Naive thymus-derived CD4-positive, alpha-beta T cell (primary cell): ENCODE results near the gene KCNE2. TPM values are rescaled to one million over a fixed set of nuclear protein-coding genes. Genes with fewer than 3 reads are reported as not detected.

ENCODE experiments used
- ATAC-seq: fragments of 150-1000 bp; cut with Tn5 transposase; 2 replicates; pipeline ENCODE4 v1.10.0; 2021; ENCODE audit warnings: mild to moderate bottlenecking, moderate library complexity
- CTCF ChIA-PET: fragments of 350-600 bp; sonication (Branson Sonifier 250); formaldehyde crosslinking; loops from one replicate; lab custom pipeline; 2021; ENCODE audit warnings: antibody characterized with exemption; lab: Charles Lee
- POLR2A ChIA-PET: fragments of 350-600 bp; sonication (Branson Sonifier 250); formaldehyde crosslinking; loops from one replicate; lab custom pipeline; 2021; ENCODE audit warnings: antibody characterized with exemption, inconsistent platforms; lab: Charles Lee
- DNase-seq, 9 donors: peaks; one replicate each; pipeline versions ENCODE4 v3.0.0 to v3.0.0-alpha.2; 2020 to 2022; ENCODE audit warnings: mixed read lengths in 1 of 9
- H3K27ac ChIP-seq: one replicate; pipeline ENCODE4 v1.7.0; 2013; ENCODE audit warnings: mild to moderate bottlenecking, low read depth, low read length, moderate library complexity
- H3K27me3 ChIP-seq, 2 donors: one replicate each; pipeline ENCODE4 v1.7.0; 2013; ENCODE audit warnings: low read length in 2 of 2, mild to moderate bottlenecking in 2 of 2, moderate library complexity in 2 of 2; ENCODE audit not compliant: control insufficient read depth in 2 of 2, insufficient read depth in 2 of 2
- H3K36me3 ChIP-seq, 3 experiments: 1 replicate in 2 of 3; 2 replicates in 1 of 3; pipeline ENCODE4 v1.7.0; 2013; ENCODE audit warnings: low read length in 3 of 3, mild to moderate bottlenecking in 3 of 3, moderate library complexity in 1 of 3; ENCODE audit not compliant: insufficient read depth in 3 of 3, control insufficient read depth in 2 of 3
- H3K4me1 ChIP-seq, 2 donors: one replicate each; pipeline ENCODE4 v1.7.0; 2013; ENCODE audit warnings: low read length in 2 of 2, mild to moderate bottlenecking in 2 of 2, moderate library complexity in 1 of 2; ENCODE audit not compliant: control insufficient read depth in 2 of 2, insufficient read depth in 2 of 2
- H3K4me3 ChIP-seq: 2 replicates; pipeline ENCODE4 v1.7.0; 2013; ENCODE audit warnings: mild to moderate bottlenecking, low read length
- H3K9me3 ChIP-seq, 3 experiments: 1 replicate in 2 of 3; 2 replicates in 1 of 3; pipeline ENCODE4 v1.7.0; 2013; ENCODE audit warnings: low read length in 3 of 3; ENCODE audit not compliant: control insufficient read depth in 2 of 3
- H3K27ac Mint-ChIP-seq, 9 donors: one replicate each; pipeline ENCODE4 v1.8.0; 2020 to 2022; ENCODE audit warnings: mixed read lengths in 9 of 9, mild to moderate bottlenecking in 8 of 9, moderate library complexity in 5 of 9, inconsistent platforms in 2 of 9
- H3K27me3 Mint-ChIP-seq, 5 donors: one replicate each; pipeline ENCODE4 v1.8.0; 2021 to 2022; ENCODE audit warnings: mixed read lengths in 5 of 5, mild to moderate bottlenecking in 1 of 5
- H3K36me3 Mint-ChIP-seq, 5 donors: one replicate each; pipeline ENCODE4 v1.8.0; 2020 to 2022; ENCODE audit warnings: mixed read lengths in 5 of 5, mild to moderate bottlenecking in 3 of 5, inconsistent platforms in 1 of 5
- H3K4me1 Mint-ChIP-seq, 7 donors: one replicate each; pipeline ENCODE4 v1.8.0; 2020 to 2022; ENCODE audit warnings: mixed read lengths in 7 of 7, mild to moderate bottlenecking in 3 of 7, inconsistent platforms in 1 of 7
- H3K4me3 Mint-ChIP-seq, 10 donors: one replicate each; pipeline ENCODE4 v1.8.0; 2020 to 2022; ENCODE audit warnings: mild to moderate bottlenecking in 10 of 10, mixed read lengths in 10 of 10, moderate library complexity in 6 of 10, inconsistent platforms in 2 of 10
- H3K9me3 Mint-ChIP-seq, 11 donors: one replicate each; pipeline ENCODE4 v1.8.0; 2020 to 2022; ENCODE audit warnings: mixed read lengths in 11 of 11, mild to moderate bottlenecking in 4 of 11, inconsistent platforms in 1 of 11, moderate library complexity in 1 of 11
- intact Hi-C, 2 donors: fragments of 100-400 bp; cut with micrococcal nuclease; formaldehyde crosslinking; loops; one replicate each; pipeline ENCODE4 v1.15.1; 2023
- polyA plus RNA-seq, 2 donors: library from polyadenylated mRNA; unstranded; fragments of 300-500 nt; fragmentation: Illumina TruSeq; gene quantifications; one replicate each; pipeline ENCODE4 v1.2.3, GENCODE V29; 2021
- total RNA-seq, 6 experiments: library from RNA in 5 of 6; stranded (reverse) in 5 of 6; gene quantifications; 1 replicate in 5 of 6; 2 replicates in 1 of 6; pipeline ENCODE4 v1.2.3 and lab custom pipeline; 2021 to 2026

Gene KCNE2
- total and polyA plus RNA-seq, 7 experiments from 2014 or later: 0.51 TPM; not detected in 6

DNA sequence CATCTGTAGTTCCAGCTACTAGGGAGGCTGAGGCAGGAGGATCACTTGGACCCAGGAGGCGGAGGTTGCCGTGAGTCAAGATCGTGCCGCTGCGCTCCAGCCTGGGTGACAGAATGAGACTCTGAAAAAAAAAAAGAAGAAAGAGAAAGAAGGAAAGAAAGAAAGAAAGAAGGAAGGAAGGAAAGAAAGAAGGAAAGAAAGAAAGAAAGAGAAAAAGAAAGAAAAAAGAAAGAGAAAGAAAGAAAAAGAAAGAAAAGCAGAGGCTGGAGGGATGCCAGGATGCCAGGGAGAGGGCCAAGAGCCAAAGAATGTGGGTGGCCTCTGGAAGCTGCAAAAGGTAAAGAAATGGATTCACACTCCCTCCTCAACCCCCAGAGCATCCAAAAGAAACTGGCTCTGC is 8.2 kb upstream of the KCNE2 start:
- Histone ChIP-seq H3K27me3 (no peaks in the 10 kb centered on the region), H3K9me3 (no peaks in the 10 kb centered on the region), H3K36me3 (no peaks in the 10 kb centered on the region), H3K27ac (no peak overlapping the region), H3K4me1 (no peaks in the 10 kb centered on the region), H3K4me3 (no peak overlapping the region)
- peaks cover 13 to 45% (median 38%) of the 10 kb centered on the region in 5 donors for H3K27me3 Mint-ChIP-seq
- H3K9me3 Mint-ChIP-seq: peaks cover 0 to 15% (median 2%) of the 10 kb centered on the region in 11 donors
- no peak overlapping the region for H3K27ac Mint-ChIP-seq
- H3K36me3 Mint-ChIP-seq: peaks cover 0 to 4% (median 0%) of the 10 kb centered on the region in 5 donors
- intact Hi-C loops: no loop called here
- peaks cover 0 to 7% (median 0%) of the 10 kb centered on the region in 7 donors for H3K4me1 Mint-ChIP-seq
- ChIA-PET CTCF (no interaction called here), POLR2A (no interaction called here)
- no peak for DNase-seq
- no peak for ATAC-seq
- no peak overlapping the region for H3K4me3 Mint-ChIP-seq

DNA sequence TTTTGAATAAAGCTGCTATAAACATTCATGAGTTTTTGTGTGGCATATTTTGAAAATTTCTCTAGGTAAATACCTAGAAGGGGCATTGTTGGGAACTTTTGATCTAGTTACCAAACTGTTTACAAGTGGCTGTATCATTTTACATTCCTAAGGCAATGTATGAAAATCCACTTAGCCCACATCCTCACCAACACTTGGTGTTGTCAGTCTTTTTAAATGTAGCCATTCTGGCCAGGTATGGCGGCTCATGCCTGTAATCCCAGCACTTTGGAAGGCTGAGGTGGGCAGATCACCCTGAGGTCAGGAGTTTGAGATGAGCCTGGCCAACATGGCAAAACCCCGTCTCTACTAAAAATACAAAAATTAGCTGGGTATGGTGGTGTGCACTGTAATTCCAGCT is 5.9 kb upstream of the KCNE2 start:
- no peak overlapping the region for H3K27ac Mint-ChIP-seq
- Histone ChIP-seq H3K27me3 (no peaks in the 10 kb centered on the region), H3K4me1 (no peaks in the 10 kb centered on the region), H3K9me3 (no peaks in the 10 kb centered on the region), H3K36me3 (no peaks in the 10 kb centered on the region), H3K27ac (no peak overlapping the region), H3K4me3 (no peak overlapping the region)
- H3K4me1 Mint-ChIP-seq: peaks cover 0 to 15% (median 9%) of the 10 kb centered on the region in 7 donors
- ChIA-PET POLR2A (no interaction called here), CTCF (interaction anchor here (0.6 to 1.2 kb wide), 4 partner anchors 10 to 1947 kb away, joined by 3 to 4 read pairs (median 3); no protein-coding TSS in a partner anchor)
- H3K27me3 Mint-ChIP-seq: peaks cover 18 to 49% (median 43%) of the 10 kb centered on the region in 5 donors
- DNase-seq (no peak), ATAC-seq (no peak)
- H3K36me3 Mint-ChIP-seq: peaks cover 0 to 4% (median 0%) of the 10 kb centered on the region in 5 donors
- H3K4me3 Mint-ChIP-seq: no peak overlapping the region
- intact Hi-C loops: no loop called here
- peaks cover 0 to 9% (median 0%) of the 10 kb centered on the region in 11 donors for H3K9me3 Mint-ChIP-seq

DNA sequence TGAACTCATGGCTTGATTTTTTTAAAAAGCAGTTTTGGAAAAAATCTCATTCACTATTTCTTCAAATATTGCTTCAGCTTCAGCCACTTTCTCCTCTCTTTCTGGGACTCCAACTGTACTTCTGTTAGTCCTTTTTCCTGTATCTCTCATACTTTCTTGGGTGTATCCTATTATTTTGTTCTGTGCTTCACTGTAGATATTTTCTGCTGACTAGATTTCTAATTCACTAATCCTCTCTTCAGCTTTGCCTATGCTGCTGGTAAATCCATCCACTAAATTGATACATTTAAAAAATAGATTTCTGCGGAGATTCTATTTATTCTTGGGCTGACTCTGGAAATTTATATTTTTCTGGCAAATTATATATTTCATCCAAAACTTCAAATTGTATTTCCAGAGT is 4.9 kb upstream of the KCNE2 start:
- H3K9me3 ChIP-seq: no peaks in the 10 kb centered on the region
- H3K27ac Mint-ChIP-seq: no peak overlapping the region
- CTCF ChIA-PET: interaction anchor here (0.7 to 1.2 kb wide), 3 partner anchors 9 to 435 kb away, joined by 3 read pairs; no protein-coding TSS in a partner anchor
- no peak overlapping the region for H3K4me3 ChIP-seq
- H3K9me3 Mint-ChIP-seq: peaks cover 0 to 9% (median 0%) of the 10 kb centered on the region in 11 donors
- no peaks in the 10 kb centered on the region for H3K4me1 ChIP-seq
- H3K27me3 ChIP-seq: no peaks in the 10 kb centered on the region
- intact Hi-C loops: no loop called here
- DNase-seq: no peak
- H3K4me1 Mint-ChIP-seq: peaks cover 0 to 16% (median 9%) of the 10 kb centered on the region in 7 donors
- no peak overlapping the region for H3K4me3 Mint-ChIP-seq
- POLR2A ChIA-PET: no interaction called here
- no peak for ATAC-seq
- H3K27ac ChIP-seq: no peak overlapping the region
- peaks cover 18 to 52% (median 43%) of the 10 kb centered on the region in 5 donors for H3K27me3 Mint-ChIP-seq
- no peaks in the 10 kb centered on the region for H3K36me3 ChIP-seq
- H3K36me3 Mint-ChIP-seq: peaks cover 0 to 4% (median 0%) of the 10 kb centered on the region in 5 donors

DNA sequence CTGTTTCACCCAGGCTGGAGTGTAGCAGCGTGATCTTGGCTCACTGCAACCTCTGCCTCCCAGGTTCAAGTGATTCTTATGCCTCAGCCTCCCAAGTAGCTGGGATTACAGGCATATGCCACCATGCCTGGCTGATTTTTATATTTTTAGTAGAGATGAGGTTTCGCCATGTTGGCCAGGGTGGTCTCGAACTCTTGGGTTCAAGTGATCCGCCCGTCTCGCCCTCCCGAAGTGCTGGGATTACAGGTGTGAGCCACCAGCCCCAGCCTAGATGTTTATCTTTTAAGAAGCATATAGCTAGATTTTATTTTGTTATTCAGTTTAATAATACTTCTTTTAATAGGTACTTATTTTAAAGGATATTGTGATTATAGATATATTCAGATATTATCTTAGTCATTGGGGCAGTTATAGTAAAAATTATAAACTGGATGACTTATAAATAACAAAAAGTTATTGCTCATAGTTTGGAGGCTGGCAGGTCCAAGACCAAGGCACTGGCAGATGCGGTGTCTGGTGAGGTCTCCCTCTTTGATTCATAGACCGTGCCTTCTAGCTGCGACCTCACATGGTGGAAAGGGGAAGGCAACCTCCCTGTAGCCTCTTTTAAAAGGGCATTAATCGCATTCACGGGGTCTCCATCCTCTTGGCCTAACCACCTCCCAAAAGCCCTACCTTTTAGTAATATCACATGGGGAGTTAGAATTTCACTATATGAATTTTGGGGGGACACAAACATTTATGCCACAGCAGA is 3.1 kb upstream of the KCNE2 start:
- Mint-ChIP-seq H3K36me3 (peaks cover 0 to 4% (median 0%) of the 10 kb centered on the region in 5 donors), H3K27me3 (peaks cover 14 to 42% (median 30%) of the 10 kb centered on the region in 5 donors), H3K4me1 (peaks cover 0 to 12% (median 7%) of the 10 kb centered on the region in 7 donors), H3K4me3 (no peak overlapping the region), H3K27ac (no peak overlapping the region), H3K9me3 (peaks cover 0 to 9% (median 0%) of the 10 kb centered on the region in 11 donors)
- POLR2A ChIA-PET: interaction anchor here (1.2 kb wide), 1 partner anchor 13 kb away, joined by 4 read pairs; no protein-coding TSS in a partner anchor
- DNase-seq (no peak), ATAC-seq (no peak)
- H3K36me3 ChIP-seq: no peaks in the 10 kb centered on the region
- no peaks in the 10 kb centered on the region for H3K27me3 ChIP-seq
- no peaks in the 10 kb centered on the region for H3K9me3 ChIP-seq
- H3K27ac ChIP-seq: no peak overlapping the region
- no peaks in the 10 kb centered on the region for H3K4me1 ChIP-seq
- CTCF ChIA-PET: interaction anchor here (0.8 kb wide), 2 partner anchors 13 to 437 kb away, joined by 3 read pairs; no protein-coding TSS in a partner anchor
- intact Hi-C loops: no loop called here
- H3K4me3 ChIP-seq: no peak overlapping the region

DNA sequence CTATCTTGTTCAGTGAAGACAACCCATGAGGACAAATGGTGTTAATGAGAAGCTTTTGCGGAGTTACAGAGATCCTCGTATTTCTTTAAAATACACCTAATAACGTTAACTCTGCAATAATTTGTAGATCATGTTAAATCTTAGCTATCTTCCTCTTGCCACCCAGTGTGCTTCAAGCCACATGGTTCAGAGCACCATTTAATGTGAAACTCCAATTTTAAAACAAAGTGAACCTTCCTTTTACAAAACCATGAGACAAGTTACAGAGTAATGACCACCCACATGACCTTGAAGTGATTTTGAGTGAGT is 1.7 kb upstream of the KCNE2 start:
- Histone ChIP-seq H3K27ac (no peak overlapping the region), H3K27me3 (no peaks in the 10 kb centered on the region), H3K9me3 (no peaks in the 10 kb centered on the region), H3K4me1 (no peaks in the 10 kb centered on the region), H3K4me3 (no peak overlapping the region), H3K36me3 (no peaks in the 10 kb centered on the region)
- intact Hi-C loops: loop anchor here in 1 of 2 donors (1.0 kb wide), 2 partner anchors 241 to 268 kb away; no protein-coding TSS in a partner anchor
- Mint-ChIP-seq H3K27ac (no peak overlapping the region), H3K36me3 (peaks cover 0 to 4% (median 0%) of the 10 kb centered on the region in 5 donors), H3K4me1 (peaks cover 0 to 11% (median 7%) of the 10 kb centered on the region in 7 donors), H3K4me3 (peak overlapping the region in 4 of 10 donors; percentile 4 to 70 (median 14)), H3K9me3 (peaks cover 0 to 8% (median 0%) of the 10 kb centered on the region in 11 donors), H3K27me3 (peaks cover 5 to 30% (median 19%) of the 10 kb centered on the region in 5 donors)
- DNase-seq: no peak
- POLR2A ChIA-PET: no interaction called here
- CTCF ChIA-PET: interaction anchor here (0.6 to 2.2 kb wide), 12 partner anchors 8 to 467 kb away, joined by 3 to 12 read pairs (median 4); no protein-coding TSS in a partner anchor
- ATAC-seq: peak; percentile 14

DNA sequence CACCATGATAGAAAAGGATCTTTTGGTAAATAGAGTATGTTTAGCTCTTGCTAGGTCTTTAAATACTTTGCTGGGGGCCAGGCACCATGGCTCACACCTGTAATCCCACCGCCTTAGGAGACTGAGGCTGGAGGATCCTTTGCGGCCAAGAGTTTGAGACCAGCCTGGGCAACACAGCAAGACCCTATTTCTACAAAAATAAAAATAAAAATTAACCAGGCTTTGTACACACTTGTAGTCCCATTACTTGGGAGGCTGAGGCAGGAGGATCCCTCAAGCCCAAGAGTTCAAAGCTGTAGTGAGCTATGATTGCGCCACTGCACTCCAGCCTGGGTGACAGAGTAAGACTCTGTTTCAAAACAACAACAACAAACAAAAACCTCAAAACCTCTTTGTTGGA is 1.1 kb upstream of the KCNE2 start:
- Mint-ChIP-seq H3K36me3 (peaks cover 0 to 4% (median 0%) of the 10 kb centered on the region in 5 donors), H3K4me1 (peaks cover 0 to 11% (median 7%) of the 10 kb centered on the region in 7 donors), H3K27me3 (peaks cover 5 to 30% (median 19%) of the 10 kb centered on the region in 5 donors), H3K4me3 (no peak overlapping the region), H3K27ac (no peak overlapping the region), H3K9me3 (peaks cover 0 to 8% (median 0%) of the 10 kb centered on the region in 11 donors)
- ChIA-PET CTCF (interaction anchor here (0.6 to 2.2 kb wide), 13 partner anchors 8 to 1527 kb away, joined by 3 to 12 read pairs (median 4); no protein-coding TSS in a partner anchor), POLR2A (no interaction called here)
- no peaks in the 10 kb centered on the region for H3K4me1 ChIP-seq
- no peak overlapping the region for H3K4me3 ChIP-seq
- intact Hi-C loops: loop anchor here in 1 of 2 donors (1.0 kb wide), 2 partner anchors 241 to 268 kb away; no protein-coding TSS in a partner anchor
- DNase-seq (no peak), ATAC-seq (no peak)
- H3K27me3 ChIP-seq: no peaks in the 10 kb centered on the region
- H3K27ac ChIP-seq: no peak overlapping the region
- no peaks in the 10 kb centered on the region for H3K36me3 ChIP-seq
- H3K9me3 ChIP-seq: no peaks in the 10 kb centered on the region
